ENCODE measurements around the gene ZNF236. TPM values are rescaled to one million over a fixed set of nuclear protein-coding genes. Genes with fewer than 3 reads are reported as not detected.

The ZNF236 gene
- total and polyA plus RNA-seq, 2 of the 13 experiments (the other 11 are each of a cell fraction or from before 2014, with no cell fraction given), result 3.0 to 7.2 TPM

- peak; percentile 85 for FAIRE-seq
- no peak overlapping the region for H3K27ac ChIP-seq (ENCODE audit: extremely low read length, insufficient read depth, low read length)
- H3K36me3 ChIP-seq (replicated peaks in 1 of 2; ENCODE audit: control insufficient read depth in 1 of 2, insufficient read depth in 2 of 2, low read length in 2 of 2), result no peaks in the 10 kb centered on the region
- 2% methylated on average over 11 of the region's 11 CpGs for WGBS (ENCODE audit: low lambda C conversion rate)
- POLR2A ChIA-PET, result no interaction called here
- in situ Hi-C loops (cut with HindIII; ENCODE audit: extremely low pct_ligation_motif_present, low pct_unique_long_range_greater_than_20kb) (loop anchor here (10.0 kb wide), 1 partner anchor 181 kb away; no protein-coding TSS in a partner anchor), intact Hi-C loops (cut with micrococcal nuclease; ENCODE audit: unreplicated experiment) (loop anchor here (1.0 to 5.0 kb wide), 3 partner anchors 15 to 253 kb away; no protein-coding TSS in a partner anchor)
- H3K4me3 ChIP-seq (replicated peaks in 1 of 3; ENCODE audit: insufficient read depth in 1 of 3, low read depth in 2 of 3, low read length in 3 of 3), result no peak overlapping the region
- no TSS peak for BruUV-seq (replicated peaks)
- CTCF ChIA-PET (ENCODE audit: low intra/inter-chr PET ratio, low total read pairs), result interaction anchor here (1.1 kb wide), 1 partner anchor 71 kb away, joined by 3 read pairs; no protein-coding TSS in a partner anchor
- H4K20me1 ChIP-seq (ENCODE audit: insufficient read depth, low read length), result no peaks in the 10 kb centered on the region
- H3K4me1 ChIP-seq (ENCODE audit: insufficient read depth, low read length), result peaks cover 21% of the 10 kb centered on the region; the same call in 1 of the 2 replicates
- H3K79me2 ChIP-seq (ENCODE audit: insufficient read depth, low read length), result no peaks in the 10 kb centered on the region
- no peaks in the 10 kb centered on the region for H3K9me3 ChIP-seq (ENCODE audit: low read length)
- H2AFZ ChIP-seq (ENCODE audit: low read length), result no peak overlapping the region
- peak; percentile 36 for ATAC-seq
- peak; percentile 44 for DNase-seq (ENCODE audit: low spot score)
- peaks cover 0 to 6% of the 10 kb centered on the region in 2 experiments; a peak in 1 of 5 replicates for H3K27me3 ChIP-seq (ENCODE audit: control insufficient read depth in 1 of 2, insufficient read depth in 2 of 2, low read length in 2 of 2)
- H3K4me2 ChIP-seq (ENCODE audit: low read depth, low read length), result peak overlapping the region; percentile 45
- H3K9ac ChIP-seq (ENCODE audit: insufficient read depth, low read depth, low read length), result no peak overlapping the region
- TF ChIP-seq NCOA5 (CRISPR knock-in tag; IDR thresholded peaks at IDR 0.05) (no peak), ETV6 (CRISPR knock-in tag; conservative IDR thresholded peaks at IDR 0.05) (no peak), E2F2 (CRISPR knock-in tag; IDR thresholded peaks at IDR 0.05; ENCODE audit: borderline replicate concordance) (0 out of 2 replicates have a peak, but pooled peaks have one; percentile 33), RXRB (CRISPR knock-in tag; IDR thresholded peaks at IDR 0.05; ENCODE audit: borderline replicate concordance) (0 out of 2 replicates have a peak, but pooled peaks have one; percentile 15), ZNF768 (CRISPR knock-in tag; IDR thresholded peaks at IDR 0.05) (no peak), MBNL3 (CRISPR knock-in tag; conservative IDR thresholded peaks at IDR 0.05) (no peak), MTA3 (CRISPR knock-in tag; IDR thresholded peaks at IDR 0.05) (no peak), THAP9 (CRISPR knock-in tag; IDR thresholded peaks at IDR 0.05; ENCODE audit: borderline replicate concordance) (no peak), ZNF710 (CRISPR knock-in tag; IDR thresholded peaks at IDR 0.05; ENCODE audit: borderline replicate concordance) (0 out of 2 replicates have a peak, but pooled peaks have one; percentile 27), ZNF512 (CRISPR knock-in tag; IDR thresholded peaks at IDR 0.05) (no peak), ZBED4 (CRISPR knock-in tag; IDR thresholded peaks at IDR 0.05; ENCODE audit: borderline replicate concordance) (0 out of 2 replicates have a peak, but pooled peaks have one; percentile 51)
Measured at GRCh38 chr18:76803814-76804213, 18.5 kb upstream of the ZNF236 start.
